K562 (cell line): ENCODE measurements around the gene RTBDN. TPM values are rescaled to one million over a fixed set of nuclear protein-coding genes. Genes with fewer than 3 reads are reported as not detected.

Source experiments
- BCL6 ChIP-seq: fragments of 250-450 bp; sonication (Bioruptor Pico); IDR thresholded peaks from 2 replicates; pipeline ENCODE4 v1.4.0; 2020
- HDAC8 ChIP-seq: fragments of 450-650 bp; IDR thresholded peaks from 2 replicates; pipeline ENCODE4 v1.6.1; 2016; ENCODE audit warnings: mild to moderate bottlenecking, missing genetic modification characterization, moderate library complexity, missing compliant biosample characterization
- HMBOX1 ChIP-seq: sonication (generic); IDR thresholded peaks from 2 replicates; pipeline ENCODE4 v1.6.1; 2016
- HMGN3 ChIP-seq: IDR thresholded peaks from 2 replicates; pipeline ENCODE4 v1.6.1; 2011; ENCODE audit warnings: borderline replicate concordance, low read depth, mild to moderate bottlenecking, mixed read lengths, low read length; ENCODE audit not compliant: insufficient read length; ENCODE audit errors: extremely low read depth
- LCOR ChIP-seq: sonication (generic); formaldehyde crosslinking; IDR thresholded peaks from 2 replicates; pipeline ENCODE4 v1.8.0; 2022; ENCODE audit warnings: mild to moderate bottlenecking, missing genetic modification reagents
- MNT ChIP-seq, 2 experiments: fragments of 450-650 bp; conservative IDR thresholded peaks; 2 replicates each; pipeline ENCODE4 v1.6.1; 2017; ENCODE audit warnings: mild to moderate bottlenecking in 2 of 2, moderate library complexity in 2 of 2
- MXI1 ChIP-seq: IDR thresholded peaks from 2 replicates; pipeline ENCODE4 v1.6.1; 2011; ENCODE audit warnings: low read depth, mild to moderate bottlenecking, improper control_type of control experiment, low read length
- MYNN ChIP-seq, 2 experiments: sonication (generic); formaldehyde crosslinking in 1 of 2; IDR thresholded peaks; 2 replicates each; pipeline versions ENCODE4 v1.5.0 to v1.6.1; 2016 to 2020; ENCODE audit warnings: antibody characterized with exemption in 1 of 2, missing genetic modification reagents in 1 of 2
- NKRF ChIP-seq: fragments of 450-650 bp; IDR thresholded peaks from 2 replicates; pipeline ENCODE4 v1.6.1; 2016; ENCODE audit warnings: borderline replicate concordance
- OTX1 ChIP-seq: fragments of 450-650 bp; formaldehyde crosslinking; IDR thresholded peaks from 2 replicates; pipeline ENCODE4 v1.4.0; 2022; ENCODE audit warnings: mild to moderate bottlenecking
- PCBP1 ChIP-seq: fragments of 200-400 bp; formaldehyde crosslinking; IDR thresholded peaks from 2 replicates; pipeline ENCODE4 v1.6.1; 2018; ENCODE audit warnings: mild to moderate bottlenecking, low read depth, low read length; ENCODE audit not compliant: poor library complexity, severe bottlenecking
- RBM14 ChIP-seq: fragments of 200-400 bp; formaldehyde crosslinking; IDR thresholded peaks from 2 replicates; pipeline ENCODE4 v1.6.1; 2018; ENCODE audit warnings: low read depth, mild to moderate bottlenecking, low read length, moderate library complexity, borderline replicate concordance; ENCODE audit not compliant: insufficient read depth
- TAF1 ChIP-seq: IDR thresholded peaks from 2 replicates; pipeline ENCODE4 v1.6.1; 2011; ENCODE audit warnings: mild to moderate bottlenecking, low read length, moderate library complexity; ENCODE audit not compliant: insufficient read depth, control insufficient read depth, severe bottlenecking; ENCODE audit errors: extremely low read depth
- TOE1 ChIP-seq, 2 experiments: fragments of 450-650 bp in 1 of 2; sonication (generic) in 1 of 2; formaldehyde crosslinking in 1 of 2; IDR thresholded peaks; 2 replicates each; pipeline versions ENCODE4 v1.7.1 to v1.8.0; 2016 to 2022; ENCODE audit warnings: borderline replicate concordance in 2 of 2, mild to moderate bottlenecking in 2 of 2, antibody characterized with exemption in 1 of 2, inconsistent platforms in 1 of 2, low read depth in 1 of 2, missing genetic modification reagents in 1 of 2, moderate library complexity in 1 of 2
- USF1 ChIP-seq: sonication (generic); formaldehyde crosslinking; IDR thresholded peaks from 2 replicates; pipeline ENCODE4 v1.9.0; 2022; ENCODE audit warnings: mild to moderate bottlenecking, missing genetic modification reagents
- XRCC5 ChIP-seq: fragments of 200-400 bp; formaldehyde crosslinking; IDR thresholded peaks from 2 replicates; pipeline ENCODE4 v1.6.1; 2017; ENCODE audit warnings: low read depth, mild to moderate bottlenecking, low read length
- ZFPM2 ChIP-seq: fragments of 250-450 bp; sonication (Bioruptor Pico); IDR thresholded peaks from 2 replicates; pipeline ENCODE4 v1.5.1; 2022; ENCODE audit warnings: mild to moderate bottlenecking
- ZNF175 ChIP-seq: fragments of 200-800 bp; sonication (Bioruptor generic); IDR thresholded peaks from 2 replicates; pipeline ENCODE4 v1.6.1; 2016; ENCODE audit warnings: low read depth, mild to moderate bottlenecking, missing genetic modification characterization, missing compliant biosample characterization
- ZNF282 ChIP-seq: sonication (generic); formaldehyde crosslinking; IDR thresholded peaks from 2 replicates; pipeline ENCODE4 v1.8.1; 2023; ENCODE audit warnings: missing genetic modification reagents
- ZNF75A ChIP-seq: fragments of 450-650 bp; formaldehyde crosslinking; IDR thresholded peaks from 2 replicates; pipeline ENCODE4 v1.4.0; 2020; ENCODE audit warnings: mild to moderate bottlenecking
- polyA plus RNA-seq, 8 experiments: library from polyadenylated mRNA; depleted of rRNA in 4 of 8; stranded (reverse) in 5 of 8; unstranded in 3 of 8; fragments of >200 nt; fragmentation: Nextera tagmentation in 2 of 8; fragmentation: Illumina TruSeq in 1 of 8; extraction: Ambion mirVana in 2 of 8; extraction: Trizol in 1 of 8; gene quantifications; 2 replicates each; pipeline versions ENCODE4 v1.2.1 to v1.2.3, GENCODE V29; 2011 to 2014; ENCODE audit warnings: inconsistent platforms in 1 of 8, missing spikeins in 1 of 8
- total RNA-seq, 7 experiments: library from RNA; depleted of rRNA in 6 of 7; stranded (reverse); fragments of >200 nt in 6 of 7; fragmentation: Illumina TruSeq in 2 of 7; extraction: Trizol in 2 of 7; gene quantifications; 2 replicates each; pipeline versions ENCODE4 v1.2.1 to v1.2.3, GENCODE V29; 2011 to 2021; ENCODE audit warnings: low replicate concordance in 1 of 7

Gene RTBDN
- total and polyA plus RNA-seq, 9 of the 15 experiments (the other 6 are each of a cell fraction or from before 2014, with no cell fraction given): 0.20 to 2.3 (median 0.72) TPM; not detected in 1

GRCh38 chr19:12782424-12783290 is 51.7 kb downstream of the RTBDN start (continued):
- TF ChIP-seq NKRF: peak; percentile 71; the same call in 1 of the 2 replicates
- peak; percentile 83 to 93 for TF ChIP-seq MNT (conservative IDR thresholded peaks at IDR 0.05)
- TF ChIP-seq USF1: no peak
- no peak for TF ChIP-seq ZNF75A (CRISPR knock-in tag)
- peak; percentile 77 for TF ChIP-seq PCBP1
- no peak for TF ChIP-seq ZFPM2 (CRISPR knock-in tag)
- TF ChIP-seq TOE1 (IDR thresholded peaks at IDR 0.05; ENCODE audit: borderline replicate concordance): peak; percentile 66; the same call in 1 of the 2 replicates
- TF ChIP-seq TOE1 (CRISPR knock-in tag; IDR thresholded peaks at IDR 0.05; ENCODE audit: borderline replicate concordance, low read depth): no peak
- peak; percentile 89 for TF ChIP-seq HMGN3
- TF ChIP-seq TAF1: peak; percentile 21
- TF ChIP-seq BCL6 (CRISPR knock-in tag): no peak
- TF ChIP-seq MXI1: peak; percentile 82
- TF ChIP-seq OTX1 (CRISPR knock-in tag): no peak
- peak; percentile 37; the same call in 1 of the 2 replicates for TF ChIP-seq MYNN (IDR thresholded peaks at IDR 0.05)
- TF ChIP-seq MYNN (CRISPR knock-in tag; IDR thresholded peaks at IDR 0.05): no peak
- no peak for TF ChIP-seq HDAC8 (tag)
- peak; percentile 71; the same call in 1 of the 2 replicates for TF ChIP-seq XRCC5
- no peak for TF ChIP-seq RBM14
- TF ChIP-seq LCOR (CRISPR knock-in tag): 0 out of 2 replicates have a peak, but pooled peaks have one; percentile 50
- TF ChIP-seq ZNF175 (CRISPR knock-in tag): peak; percentile 42; the same call in 1 of the 2 replicates
- TF ChIP-seq HMBOX1: no peak
- TF ChIP-seq ZNF282: 0 out of 2 replicates have a peak, but pooled peaks have one; percentile 41
